Right atrium auricular region (tissue), 2 donors: ENCODE results near the gene BCL2L12. TPM values are rescaled to one million over a fixed set of nuclear protein-coding genes. Genes with fewer than 3 reads are reported as not detected.
"Not testable (repeated sequence)": the region's sequence is repeated elsewhere in the genome, so short reads cannot be mapped to it uniquely, and the experiment has no call there.

Source experiments
- DNase-seq: peaks from one replicate; pipeline ENCODE4 v3.0.0-alpha.2; 2019; ENCODE audit warnings: low spot score
- H3K27ac ChIP-seq, 2 donors: fragments of 200-600 bp; sonication (generic); 1 replicate in 1 of 2; 2 replicates in 1 of 2; pipeline ENCODE4 v1.5.1; 2016 to 2019
- H3K27me3 ChIP-seq, 2 donors: fragments of 200-600 bp; sonication (generic); one replicate each; pipeline versions ENCODE4 v1.5.1 to v1.6.0; 2017 to 2019
- H3K36me3 ChIP-seq: fragments of 200-600 bp; sonication (generic); one replicate; pipeline ENCODE4 v1.5.1; 2016
- H3K4me1 ChIP-seq, 2 donors: fragments of 200-600 bp; sonication (generic); one replicate each; pipeline versions ENCODE4 v1.5.1 to v1.6.0; 2017 to 2019
- H3K4me3 ChIP-seq, 2 donors: fragments of 200-600 bp; sonication (generic); 1 replicate in 1 of 2; 2 replicates in 1 of 2; pipeline ENCODE4 v1.5.1; 2017 to 2019; ENCODE audit warnings: mild to moderate bottlenecking in 1 of 2, moderate library complexity in 1 of 2
- H3K9me3 ChIP-seq, 2 donors: fragments of 200-600 bp; sonication (generic); one replicate each; pipeline ENCODE4 v1.5.1; 2019
- total RNA-seq, 2 donors: library from RNA; depleted of rRNA; stranded (reverse); fragments of >200 nt; gene quantifications; one replicate each; pipeline ENCODE4 v1.1.0, GENCODE V29; 2016
- TF ChIP-seq, protein P1 (sequence below), 2 donors: fragments of 200-600 bp; sonication (generic); IDR thresholded peaks; one replicate each; pipeline ENCODE4 v1.5.1; 2019; ENCODE audit warnings: antibody characterized with exemption in 2 of 2

BCL2L12 gene
- total RNA-seq, 2 donors from 2014 or later = 5.7 to 6.5 TPM

- no peaks in the 10 kb centered on the region for H3K9me3 ChIP-seq
- TF ChIP-seq, protein P1, sequence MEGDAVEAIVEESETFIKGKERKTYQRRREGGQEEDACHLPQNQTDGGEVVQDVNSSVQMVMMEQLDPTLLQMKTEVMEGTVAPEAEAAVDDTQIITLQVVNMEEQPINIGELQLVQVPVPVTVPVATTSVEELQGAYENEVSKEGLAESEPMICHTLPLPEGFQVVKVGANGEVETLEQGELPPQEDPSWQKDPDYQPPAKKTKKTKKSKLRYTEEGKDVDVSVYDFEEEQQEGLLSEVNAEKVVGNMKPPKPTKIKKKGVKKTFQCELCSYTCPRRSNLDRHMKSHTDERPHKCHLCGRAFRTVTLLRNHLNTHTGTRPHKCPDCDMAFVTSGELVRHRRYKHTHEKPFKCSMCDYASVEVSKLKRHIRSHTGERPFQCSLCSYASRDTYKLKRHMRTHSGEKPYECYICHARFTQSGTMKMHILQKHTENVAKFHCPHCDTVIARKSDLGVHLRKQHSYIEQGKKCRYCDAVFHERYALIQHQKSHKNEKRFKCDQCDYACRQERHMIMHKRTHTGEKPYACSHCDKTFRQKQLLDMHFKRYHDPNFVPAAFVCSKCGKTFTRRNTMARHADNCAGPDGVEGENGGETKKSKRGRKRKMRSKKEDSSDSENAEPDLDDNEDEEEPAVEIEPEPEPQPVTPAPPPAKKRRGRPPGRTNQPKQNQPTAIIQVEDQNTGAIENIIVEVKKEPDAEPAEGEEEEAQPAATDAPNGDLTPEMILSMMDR (IDR thresholded peaks at IDR 0.05) = no peak
- no peak overlapping the region for H3K4me3 ChIP-seq
- no peaks in the 10 kb centered on the region for H3K4me1 ChIP-seq
- no peaks in the 10 kb centered on the region for H3K36me3 ChIP-seq
- no peak overlapping the region for H3K27ac ChIP-seq
- no peaks in the 10 kb centered on the region for H3K27me3 ChIP-seq
- DNase-seq = no peak
Observed at GRCh38 chr19:49710372-49710951, 44.7 kb downstream of the BCL2L12 start.

- H3K27me3 ChIP-seq = no peaks in the 10 kb centered on the region
- no peak overlapping the region for H3K27ac ChIP-seq
- H3K4me3 ChIP-seq = no peak overlapping the region
- no peaks in the 10 kb centered on the region for H3K9me3 ChIP-seq
- no peaks in the 10 kb centered on the region for H3K36me3 ChIP-seq
- no peak for DNase-seq
- no peaks in the 10 kb centered on the region for H3K4me1 ChIP-seq
- TF ChIP-seq, protein P1 (IDR thresholded peaks at IDR 0.05) = no peak
Observed at GRCh38 chr19:49712397-49712859, 46.7 kb downstream of the BCL2L12 start.

- DNase-seq = no peak
- Histone ChIP-seq H3K4me1 (no peaks in the 10 kb centered on the region), H3K9me3 (no peaks in the 10 kb centered on the region), H3K27me3 (no peaks in the 10 kb centered on the region), H3K27ac (no peak overlapping the region), H3K4me3 (no peak overlapping the region), H3K36me3 (no peaks in the 10 kb centered on the region)
- TF ChIP-seq, protein P1 (IDR thresholded peaks at IDR 0.05) = no peak
Observed at GRCh38 chr19:49713236-49713845, 47.6 kb downstream of the BCL2L12 start.

DNA sequence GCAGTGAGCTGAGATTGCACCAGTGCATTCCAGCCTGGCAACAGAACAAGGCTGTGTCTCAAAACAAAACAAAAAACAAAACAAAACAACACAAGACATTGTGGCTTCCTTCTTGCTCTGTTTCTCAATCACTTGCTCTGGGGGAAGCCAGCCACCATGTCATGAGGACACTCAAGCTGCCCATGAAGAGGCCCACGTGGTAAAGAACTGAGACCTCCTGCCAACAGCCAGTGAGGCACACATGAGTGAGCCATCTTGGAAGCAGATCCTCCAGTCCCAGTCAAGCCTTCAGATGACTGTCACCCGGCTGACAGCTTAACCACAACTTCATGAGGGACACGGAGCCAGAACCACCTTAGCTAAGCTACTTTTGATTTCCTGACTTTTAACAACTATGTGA, 50.4 kb downstream of the BCL2L12 start:
- no peak for DNase-seq
- Histone ChIP-seq H3K27ac (no peak overlapping the region), H3K36me3 (no peaks in the 10 kb centered on the region), H3K4me1 (no peaks in the 10 kb centered on the region), H3K27me3 (no peaks in the 10 kb centered on the region), H3K4me3 (no peak overlapping the region), H3K9me3 (no peaks in the 10 kb centered on the region)
- TF ChIP-seq, protein P1 (IDR thresholded peaks at IDR 0.05) = no peak

DNA sequence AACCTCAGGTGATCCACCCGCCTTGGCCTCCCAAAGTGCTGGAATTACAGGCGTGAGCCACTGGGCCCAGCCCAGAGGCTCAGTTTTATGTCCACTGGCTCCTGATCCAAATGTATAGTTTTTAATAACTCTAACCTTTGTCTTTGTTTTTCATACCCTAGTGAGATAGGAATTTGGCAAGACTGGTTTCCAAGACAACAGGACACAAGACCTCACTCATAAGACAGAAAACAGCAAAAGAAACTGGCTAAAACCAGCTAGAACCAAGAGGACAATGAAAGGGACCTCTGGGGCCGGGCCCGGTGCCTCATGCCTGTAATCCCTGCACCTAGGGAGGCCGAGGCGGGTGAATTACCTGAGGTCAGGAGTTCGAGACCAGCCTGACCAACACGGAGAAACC, 52.8 kb downstream of the BCL2L12 start:
- Histone ChIP-seq H3K27ac (no peak overlapping the region), H3K36me3 (no peaks in the 10 kb centered on the region), H3K4me1 (no peaks in the 10 kb centered on the region), H3K4me3 (no peak overlapping the region), H3K9me3 (no peaks in the 10 kb centered on the region), H3K27me3 (no peaks in the 10 kb centered on the region)
- TF ChIP-seq, protein P1 (IDR thresholded peaks at IDR 0.05) = no peak
- DNase-seq = no peak

DNA sequence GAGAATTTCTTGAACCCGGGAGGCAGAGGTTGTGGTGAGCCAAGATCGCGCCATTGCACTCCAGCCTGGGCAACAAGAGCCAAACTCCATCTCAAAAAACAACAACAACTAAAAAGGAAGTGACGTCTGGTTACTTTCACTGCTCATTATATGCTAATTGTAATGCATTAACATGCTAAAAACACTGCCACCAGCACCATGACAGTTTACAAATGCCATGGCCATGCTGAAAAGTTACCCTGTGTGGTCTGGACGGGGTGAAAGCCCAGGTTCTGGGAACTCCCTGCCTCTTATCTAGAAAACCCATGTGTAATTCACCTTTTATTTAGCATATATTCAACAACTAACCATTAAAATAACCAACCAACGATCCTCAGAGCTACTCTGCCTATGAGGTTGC, 53.3 kb downstream of the BCL2L12 start:
- no peaks in the 10 kb centered on the region for H3K27me3 ChIP-seq
- H3K36me3 ChIP-seq = no peaks in the 10 kb centered on the region
- H3K4me3 ChIP-seq = no peak overlapping the region
- TF ChIP-seq, protein P1 (IDR thresholded peaks at IDR 0.05) = no peak
- no peaks in the 10 kb centered on the region for H3K4me1 ChIP-seq
- H3K9me3 ChIP-seq = no peaks in the 10 kb centered on the region
- DNase-seq = no peak
- no peak overlapping the region for H3K27ac ChIP-seq

GRCh38 chr19:49719420-49719819, 53.7 kb downstream of the BCL2L12 start:
- H3K27me3 ChIP-seq, H3K4me1 ChIP-seq, H3K27ac ChIP-seq, H3K36me3 ChIP-seq, H3K4me3 ChIP-seq, H3K9me3 ChIP-seq, DNase-seq: not testable (repeated sequence)
